Measurements from ENCODE around the gene INHBC.
A peak's percentile ranks its signal among the peaks of the same experiment; 100 is the strongest.

The INHBC gene

GRCh38 chr12:57469296-57470164 is 34.9 kb downstream of the INHBC start:
- H3K36me3 Mint-ChIP-seq (ENCODE audit: insufficient read depth): peaks cover 41% of the 10 kb centered on the region
- peaks cover 41% of the 10 kb centered on the region for H3K4me1 Mint-ChIP-seq
- H3K4me3 Mint-ChIP-seq: no peak overlapping the region
- no peaks in the 10 kb centered on the region for H3K27me3 Mint-ChIP-seq
- ATAC-seq (replicated peaks; ENCODE audit: extremely low read depth, poor library complexity, severe bottlenecking) (no peak), DNase-seq (ENCODE audit: low spot score in 2 of 2) (no peak)
- H3K9me3 Mint-ChIP-seq: no peaks in the 10 kb centered on the region
- no peak overlapping the region for H3K27ac Mint-ChIP-seq (ENCODE audit: low read depth)

GRCh38 chr12:57470286-57470969 is 35.8 kb downstream of the INHBC start:
- peaks cover 46% of the 10 kb centered on the region for H3K4me1 Mint-ChIP-seq

GRCh38 chr12:57470970-57471656 is 36.5 kb downstream of the INHBC start:
- no peaks in the 10 kb centered on the region for H3K9me3 Mint-ChIP-seq
- no peaks in the 10 kb centered on the region for H3K27me3 Mint-ChIP-seq
- ATAC-seq (replicated peaks; ENCODE audit: extremely low read depth, poor library complexity, severe bottlenecking): no peak
- H3K27ac Mint-ChIP-seq (ENCODE audit: low read depth): peak overlapping the region; percentile 55
- DNase-seq (ENCODE audit: low spot score in 2 of 2): no peak
- H3K4me3 Mint-ChIP-seq: no peak overlapping the region
- H3K4me1 Mint-ChIP-seq: peaks cover 47% of the 10 kb centered on the region
- peaks cover 50% of the 10 kb centered on the region for H3K36me3 Mint-ChIP-seq (ENCODE audit: insufficient read depth)

More at GRCh38 chr12:57470286-57470969, 35.8 kb downstream of the INHBC start:
- ATAC-seq (replicated peaks; ENCODE audit: extremely low read depth, poor library complexity, severe bottlenecking): no peak
- Mint-ChIP-seq H3K27me3 (no peaks in the 10 kb centered on the region), H3K9me3 (no peaks in the 10 kb centered on the region), H3K27ac (ENCODE audit: low read depth) (no peak overlapping the region), H3K4me3 (no peak overlapping the region), H3K36me3 (ENCODE audit: insufficient read depth) (peaks cover 46% of the 10 kb centered on the region)
- no peak for DNase-seq (ENCODE audit: low spot score in 2 of 2)

- Mint-ChIP-seq H3K4me3 (no peak overlapping the region), H3K36me3 (ENCODE audit: insufficient read depth) (peaks cover 55% of the 10 kb centered on the region), H3K4me1 (peaks cover 53% of the 10 kb centered on the region), H3K27me3 (no peaks in the 10 kb centered on the region), H3K9me3 (no peaks in the 10 kb centered on the region), H3K27ac (ENCODE audit: low read depth) (peak overlapping the region; percentile 55)
- ATAC-seq (replicated peaks; ENCODE audit: extremely low read depth, poor library complexity, severe bottlenecking): no peak
- no peak for DNase-seq (ENCODE audit: low spot score in 2 of 2)
Measured at GRCh38 chr12:57471661-57472060, 37.1 kb downstream of the INHBC start.

GRCh38 chr12:57472391-57472790 is 37.8 kb downstream of the INHBC start:
- DNase-seq (ENCODE audit: low spot score in 2 of 2) (no peak), ATAC-seq (replicated peaks; ENCODE audit: extremely low read depth, poor library complexity, severe bottlenecking) (no peak)
- Mint-ChIP-seq H3K36me3 (ENCODE audit: insufficient read depth) (peaks cover 63% of the 10 kb centered on the region), H3K27me3 (no peaks in the 10 kb centered on the region), H3K4me3 (no peak overlapping the region), H3K9me3 (no peaks in the 10 kb centered on the region), H3K27ac (ENCODE audit: low read depth) (peak overlapping the region; percentile 55), H3K4me1 (peaks cover 56% of the 10 kb centered on the region)

GRCh38 chr12:57473392-57473791 is 38.8 kb downstream of the INHBC start:
- no peaks in the 10 kb centered on the region for H3K9me3 Mint-ChIP-seq
- H3K27ac Mint-ChIP-seq (ENCODE audit: low read depth): peak overlapping the region; percentile 50
- H3K36me3 Mint-ChIP-seq (ENCODE audit: insufficient read depth): peaks cover 68% of the 10 kb centered on the region
- H3K27me3 Mint-ChIP-seq: no peaks in the 10 kb centered on the region
- H3K4me1 Mint-ChIP-seq: peaks cover 62% of the 10 kb centered on the region
- H3K4me3 Mint-ChIP-seq: peak overlapping the region; percentile 96
- no peak for ATAC-seq (replicated peaks; ENCODE audit: extremely low read depth, poor library complexity, severe bottlenecking)
- DNase-seq (ENCODE audit: low spot score in 2 of 2): no peak

- Mint-ChIP-seq H3K27me3 (no peaks in the 10 kb centered on the region), H3K36me3 (ENCODE audit: insufficient read depth) (peaks cover 67% of the 10 kb centered on the region), H3K27ac (ENCODE audit: low read depth) (peak overlapping the region; percentile 50), H3K4me1 (peaks cover 67% of the 10 kb centered on the region), H3K4me3 (peak overlapping the region; percentile 96), H3K9me3 (no peaks in the 10 kb centered on the region)
- ATAC-seq (replicated peaks; ENCODE audit: extremely low read depth, poor library complexity, severe bottlenecking) (no peak), DNase-seq (ENCODE audit: low spot score in 2 of 2) (no peak)
Measured at GRCh38 chr12:57473886-57474285, 39.3 kb downstream of the INHBC start.

- Mint-ChIP-seq H3K27ac (ENCODE audit: low read depth) (peak overlapping the region; percentile 50), H3K4me3 (peak overlapping the region; percentile 96), H3K36me3 (ENCODE audit: insufficient read depth) (peaks cover 65% of the 10 kb centered on the region), H3K9me3 (no peaks in the 10 kb centered on the region), H3K4me1 (peaks cover 72% of the 10 kb centered on the region), H3K27me3 (no peaks in the 10 kb centered on the region)
- DNase-seq (ENCODE audit: low spot score in 2 of 2) (no peak), ATAC-seq (replicated peaks; ENCODE audit: extremely low read depth, poor library complexity, severe bottlenecking) (no peak)
Measured at GRCh38 chr12:57474430-57474829, 39.8 kb downstream of the INHBC start.

- DNase-seq (ENCODE audit: low spot score in 2 of 2): no peak
- Mint-ChIP-seq H3K9me3 (no peaks in the 10 kb centered on the region), H3K4me1 (peaks cover 77% of the 10 kb centered on the region), H3K4me3 (peak overlapping the region; percentile 96), H3K27ac (ENCODE audit: low read depth) (peak overlapping the region; percentile 50), H3K36me3 (ENCODE audit: insufficient read depth) (peaks cover 69% of the 10 kb centered on the region), H3K27me3 (no peaks in the 10 kb centered on the region)
- no peak for ATAC-seq (replicated peaks; ENCODE audit: extremely low read depth, poor library complexity, severe bottlenecking)
Measured at GRCh38 chr12:57474862-57475261, 40.3 kb downstream of the INHBC start.

- H3K27ac Mint-ChIP-seq (ENCODE audit: low read depth): peak overlapping the region; percentile 97
- no peaks in the 10 kb centered on the region for H3K27me3 Mint-ChIP-seq
- ATAC-seq (replicated peaks; ENCODE audit: extremely low read depth, poor library complexity, severe bottlenecking) (no peak), DNase-seq (ENCODE audit: low spot score in 2 of 2) (no peak)
- peaks cover 73% of the 10 kb centered on the region for H3K36me3 Mint-ChIP-seq (ENCODE audit: insufficient read depth)
- no peaks in the 10 kb centered on the region for H3K9me3 Mint-ChIP-seq
- H3K4me3 Mint-ChIP-seq: peak overlapping the region; percentile 96
- H3K4me1 Mint-ChIP-seq: peaks cover 83% of the 10 kb centered on the region
Measured at GRCh38 chr12:57475271-57476161, 40.9 kb downstream of the INHBC start.

- H3K36me3 Mint-ChIP-seq (ENCODE audit: insufficient read depth): peaks cover 71% of the 10 kb centered on the region
- peak overlapping the region; percentile 96 for H3K4me3 Mint-ChIP-seq
- H3K4me1 Mint-ChIP-seq: peaks cover 86% of the 10 kb centered on the region
- peak overlapping the region; percentile 97 for H3K27ac Mint-ChIP-seq (ENCODE audit: low read depth)
- DNase-seq (ENCODE audit: low spot score in 2 of 2) (peak in 1 of 2 donors; percentile 67), ATAC-seq (replicated peaks; ENCODE audit: extremely low read depth, poor library complexity, severe bottlenecking) (no peak)
- no peaks in the 10 kb centered on the region for H3K27me3 Mint-ChIP-seq
- H3K9me3 Mint-ChIP-seq: no peaks in the 10 kb centered on the region
Measured at GRCh38 chr12:57476162-57476992, 41.8 kb downstream of the INHBC start.
